Measurements from ENCODE around the gene USP12.
A peak's percentile ranks its signal among the peaks of the same experiment; 100 is the strongest.

Gene USP12

GRCh38 chr13:27168086-27168485, 3.5 kb downstream of the USP12 start:
- H3K9ac ChIP-seq (ENCODE audit: low read length): no peak overlapping the region
- H3K4me2 ChIP-seq (ENCODE audit: low read length): peak overlapping the region; percentile 78
- peaks cover 17% of the 10 kb centered on the region for H3K36me3 ChIP-seq (replicated peaks; ENCODE audit: low read depth, low read length)
- peaks cover 47% of the 10 kb centered on the region for H3K4me1 ChIP-seq (ENCODE audit: low read length)
- H3K4me3 ChIP-seq (ENCODE audit: low read length): peak overlapping the region; percentile 87; the same call in 1 of the 2 replicates
- no peak overlapping the region for H3K27ac ChIP-seq (ENCODE audit: low read length)
- TF ChIP-seq CTCF (IDR thresholded peaks at IDR 0.05; ENCODE audit: low read depth, low read length) (no peak), EZH2phosphoT487 (IDR thresholded peaks at IDR 0.05; ENCODE audit: low read depth) (no peak)
- no peaks in the 10 kb centered on the region for H3K9me3 ChIP-seq (ENCODE audit: insufficient read depth, low read length)
- H3K27me3 ChIP-seq (ENCODE audit: low read depth, low read length): no peaks in the 10 kb centered on the region
- peaks cover 71% of the 10 kb centered on the region for H4K20me1 ChIP-seq (ENCODE audit: insufficient read depth, low read length)
- H3K79me2 ChIP-seq (ENCODE audit: low read length): peaks cover 89% of the 10 kb centered on the region
- no peak overlapping the region for H2AFZ ChIP-seq (ENCODE audit: low read depth, low read length)

GRCh38 chr13:27166313-27166712, 5.3 kb downstream of the USP12 start:
- Histone ChIP-seq H3K9me3 (ENCODE audit: insufficient read depth, low read length) (no peaks in the 10 kb centered on the region), H3K4me1 (ENCODE audit: low read length) (peaks cover 51% of the 10 kb centered on the region), H3K36me3 (replicated peaks; ENCODE audit: low read depth, low read length) (peaks cover 17% of the 10 kb centered on the region), H3K9ac (ENCODE audit: low read length) (no peak overlapping the region), H4K20me1 (ENCODE audit: insufficient read depth, low read length) (peaks cover 89% of the 10 kb centered on the region), H2AFZ (ENCODE audit: low read depth, low read length) (no peak overlapping the region), H3K79me2 (ENCODE audit: low read length) (peaks cover 99% of the 10 kb centered on the region), H3K4me3 (ENCODE audit: low read length) (no peak overlapping the region), H3K27ac (ENCODE audit: low read length) (no peak overlapping the region), H3K27me3 (ENCODE audit: low read depth, low read length) (no peaks in the 10 kb centered on the region), H3K4me2 (ENCODE audit: low read length) (0 out of 2 replicates have a peak overlapping the region, but pooled peaks have one; percentile 3)
- TF ChIP-seq CTCF (IDR thresholded peaks at IDR 0.05; ENCODE audit: low read depth, low read length) (no peak), EZH2phosphoT487 (IDR thresholded peaks at IDR 0.05; ENCODE audit: low read depth) (no peak)

GRCh38 chr13:27161980-27162379, 9.6 kb downstream of the USP12 start:
- no peak overlapping the region for H3K27ac ChIP-seq (ENCODE audit: low read length)
- H3K27me3 ChIP-seq (ENCODE audit: low read depth, low read length): no peaks in the 10 kb centered on the region
- H3K9me3 ChIP-seq (ENCODE audit: insufficient read depth, low read length): no peaks in the 10 kb centered on the region
- TF ChIP-seq CTCF (IDR thresholded peaks at IDR 0.05; ENCODE audit: low read depth, low read length) (no peak), EZH2phosphoT487 (IDR thresholded peaks at IDR 0.05; ENCODE audit: low read depth) (no peak)
- no peak overlapping the region for H2AFZ ChIP-seq (ENCODE audit: low read depth, low read length)
- H4K20me1 ChIP-seq (ENCODE audit: insufficient read depth, low read length): peaks cover 100% of the 10 kb centered on the region
- no peak overlapping the region for H3K4me3 ChIP-seq (ENCODE audit: low read length)
- H3K4me2 ChIP-seq (ENCODE audit: low read length): peak overlapping the region; percentile 5; the same call in 1 of the 2 replicates
- H3K4me1 ChIP-seq (ENCODE audit: low read length): peaks cover 31% of the 10 kb centered on the region
- H3K36me3 ChIP-seq (replicated peaks; ENCODE audit: low read depth, low read length): peaks cover 30% of the 10 kb centered on the region
- peaks cover 100% of the 10 kb centered on the region for H3K79me2 ChIP-seq (ENCODE audit: low read length)
- no peak overlapping the region for H3K9ac ChIP-seq (ENCODE audit: low read length)

GRCh38 chr13:27161423-27161822, 10.2 kb downstream of the USP12 start:
- no peak overlapping the region for H3K4me2 ChIP-seq (ENCODE audit: low read length)
- no peak overlapping the region for H3K9ac ChIP-seq (ENCODE audit: low read length)
- peaks cover 34% of the 10 kb centered on the region for H3K36me3 ChIP-seq (replicated peaks; ENCODE audit: low read depth, low read length)
- H3K79me2 ChIP-seq (ENCODE audit: low read length): peaks cover 100% of the 10 kb centered on the region
- TF ChIP-seq EZH2phosphoT487 (IDR thresholded peaks at IDR 0.05; ENCODE audit: low read depth) (no peak), CTCF (IDR thresholded peaks at IDR 0.05; ENCODE audit: low read depth, low read length) (no peak)
- peaks cover 27% of the 10 kb centered on the region for H3K4me1 ChIP-seq (ENCODE audit: low read length)
- H3K27me3 ChIP-seq (ENCODE audit: low read depth, low read length): no peaks in the 10 kb centered on the region
- no peak overlapping the region for H3K4me3 ChIP-seq (ENCODE audit: low read length)
- no peak overlapping the region for H2AFZ ChIP-seq (ENCODE audit: low read depth, low read length)
- no peak overlapping the region for H3K27ac ChIP-seq (ENCODE audit: low read length)
- peaks cover 98% of the 10 kb centered on the region for H4K20me1 ChIP-seq (ENCODE audit: insufficient read depth, low read length)
- H3K9me3 ChIP-seq (ENCODE audit: insufficient read depth, low read length): no peaks in the 10 kb centered on the region

Data from OCI-LY3 (cell line).